SH-SY5Y (cell line): ENCODE measurements around the gene POU2AF1.

Experiments
- GATA2 ChIP-seq: IDR thresholded peaks from 2 replicates; pipeline ENCODE4 v1.6.1; 2011; ENCODE audit warnings: mild to moderate bottlenecking, low read depth, low read length
- GATA3 ChIP-seq: IDR thresholded peaks from 2 replicates; pipeline ENCODE4 v1.6.1; 2011; ENCODE audit warnings: low read depth, mild to moderate bottlenecking, low read length, moderate library complexity

POU2AF1 gene

DNA sequence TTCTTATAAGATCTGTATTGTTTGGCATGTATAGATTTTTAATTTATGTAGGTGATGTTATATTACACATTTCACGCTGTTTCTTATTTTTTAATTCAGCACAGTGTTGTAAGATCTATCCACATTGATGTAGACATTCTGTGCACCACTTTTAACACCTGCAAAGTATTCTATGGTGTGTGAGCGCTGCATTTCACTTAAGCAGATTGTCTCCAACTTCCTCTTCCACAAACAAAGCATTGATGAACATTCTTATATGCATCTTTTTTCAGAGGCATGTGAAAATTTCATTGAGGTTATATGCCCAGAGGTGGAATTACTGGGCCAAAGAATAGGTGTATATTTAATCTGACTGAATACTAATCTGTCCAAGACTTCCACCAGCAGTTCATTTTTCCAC is 3.4 kb upstream of the POU2AF1 start:
- TF ChIP-seq GATA2 (no peak), GATA3 (no peak)

DNA sequence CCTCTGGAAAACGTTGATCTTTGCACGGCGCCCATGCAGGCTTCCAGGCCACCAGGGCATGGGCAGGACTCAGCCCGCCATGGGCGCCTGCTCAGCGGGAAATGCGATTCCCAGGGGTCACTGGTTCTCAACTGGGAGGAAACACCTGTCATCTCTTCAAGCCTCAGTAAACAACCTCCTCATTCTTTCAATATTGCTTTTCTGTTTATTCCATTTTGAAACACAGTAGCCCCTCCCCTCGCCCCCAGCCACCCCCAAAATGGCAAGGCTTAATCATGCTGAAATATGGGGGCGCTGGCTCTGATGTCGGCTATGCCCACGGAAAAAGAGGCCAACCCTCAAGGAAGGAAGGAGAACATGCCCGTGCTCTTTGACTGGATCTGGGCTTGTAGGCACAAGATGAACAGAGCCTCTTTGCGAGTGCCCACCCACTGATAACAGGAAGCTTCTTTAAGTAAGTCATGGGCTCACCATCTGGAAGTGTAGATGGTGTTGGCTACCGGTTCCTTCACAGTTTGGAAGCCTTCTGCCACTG is 594 bp upstream of the POU2AF1 start:
- no peak for TF ChIP-seq GATA3
- TF ChIP-seq GATA2: no peak

DNA sequence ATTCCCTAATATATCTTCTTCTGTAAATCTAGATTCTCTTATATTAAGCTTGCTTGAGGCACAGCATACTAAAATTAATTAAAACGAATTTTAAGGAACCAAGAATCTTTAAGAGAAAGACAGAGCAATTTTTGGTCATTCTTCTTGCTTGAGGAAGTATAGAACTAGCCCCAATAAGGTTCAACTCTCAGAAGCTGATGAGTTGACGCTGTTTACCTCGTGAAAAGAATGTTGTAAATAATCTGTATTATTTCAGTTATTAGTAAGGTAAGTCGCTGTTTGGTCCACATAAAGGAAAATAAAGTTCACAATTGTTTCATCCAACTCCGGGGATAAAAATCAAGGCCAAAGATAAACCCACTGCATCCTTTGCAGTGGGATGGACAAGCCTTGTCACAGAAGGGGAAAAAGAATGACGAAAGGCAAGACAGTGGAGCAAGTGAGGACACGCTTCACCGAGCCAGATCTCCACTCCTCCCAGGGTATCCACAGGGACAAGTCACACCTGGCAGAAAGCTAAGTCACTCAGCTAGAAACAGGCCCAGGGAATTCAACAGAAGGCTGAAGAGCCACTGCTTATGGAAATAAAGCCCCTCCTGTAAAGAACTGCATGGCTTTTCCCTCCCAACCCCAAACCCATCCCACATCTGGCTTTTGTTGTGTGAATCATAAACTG is 752 bp downstream of the POU2AF1 start:
- no peak for TF ChIP-seq GATA3
- TF ChIP-seq GATA2: no peak

DNA sequence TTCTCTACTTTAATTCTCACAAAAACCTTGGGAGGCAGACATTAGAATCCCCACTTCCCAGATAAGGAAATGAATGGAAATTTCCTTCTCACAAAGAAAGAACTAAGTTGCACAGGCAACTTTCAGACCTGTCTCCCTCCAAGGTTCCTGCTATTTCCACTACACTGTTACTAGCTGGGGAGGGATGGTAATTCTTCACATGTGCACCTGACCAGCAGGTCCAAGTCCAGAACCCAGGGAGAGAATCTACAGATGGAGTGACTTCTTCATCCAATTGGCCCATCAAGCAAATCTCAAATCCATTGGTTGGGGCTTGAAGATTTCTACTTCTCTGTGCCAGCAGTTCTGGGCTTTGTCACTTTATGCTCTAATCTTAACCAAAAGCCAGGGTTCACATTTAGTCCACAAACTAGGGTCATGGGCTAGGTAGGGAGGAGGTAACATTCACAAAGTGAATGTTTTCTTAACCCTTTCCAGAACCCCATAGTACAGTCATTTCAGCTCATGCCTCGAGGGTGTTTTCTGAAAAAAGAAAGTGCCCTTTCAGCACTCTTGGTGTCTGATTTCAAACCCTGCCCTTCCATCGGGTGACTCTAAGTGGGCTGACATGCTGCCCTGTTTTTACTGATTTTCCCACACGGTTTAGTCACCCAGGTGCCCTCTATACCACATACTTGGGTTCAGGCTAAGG is 2.7 kb downstream of the POU2AF1 start:
- no peak for TF ChIP-seq GATA2
- TF ChIP-seq GATA3: no peak

DNA sequence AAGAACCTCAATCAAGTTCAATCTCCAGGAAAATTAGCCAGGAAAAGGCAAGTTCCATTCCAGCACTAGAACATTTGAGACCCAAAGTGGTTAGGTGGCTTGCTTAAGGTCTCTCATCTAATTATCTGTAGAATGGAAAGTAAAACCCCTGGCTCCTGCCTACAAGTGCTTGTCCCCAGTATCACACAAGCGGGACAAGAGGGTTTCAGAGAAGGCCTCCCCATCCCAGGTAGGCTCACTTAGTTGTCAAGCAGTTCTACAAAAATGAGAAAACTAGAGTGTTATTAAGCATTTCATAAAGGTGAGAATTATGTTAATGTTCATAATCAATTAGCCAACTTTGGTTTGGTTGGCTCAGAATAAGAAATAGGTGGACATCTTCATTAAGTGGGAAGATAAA is 5.5 kb downstream of the POU2AF1 start:
- TF ChIP-seq GATA2 (no peak), GATA3 (no peak)

DNA sequence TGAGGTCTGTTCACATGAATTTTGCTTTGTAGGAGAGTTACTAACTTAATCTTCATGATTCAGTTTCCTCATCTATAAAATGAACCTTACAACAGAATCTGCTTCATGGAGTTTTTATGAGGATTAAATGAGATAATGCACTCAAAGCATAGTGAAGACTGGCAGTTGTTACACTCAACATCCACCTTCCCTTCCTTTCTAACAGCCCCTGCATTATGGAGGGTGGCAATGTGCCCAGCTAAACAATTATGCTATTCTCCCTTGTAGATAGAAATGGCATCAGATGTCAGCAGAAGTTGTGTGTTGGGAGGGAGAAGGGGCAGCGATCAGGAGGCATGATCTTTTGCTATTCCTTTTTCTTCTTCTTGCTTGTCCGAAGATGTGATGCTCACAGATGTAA is 6.5 kb downstream of the POU2AF1 start:
- TF ChIP-seq GATA3 (no peak), GATA2 (no peak)

DNA sequence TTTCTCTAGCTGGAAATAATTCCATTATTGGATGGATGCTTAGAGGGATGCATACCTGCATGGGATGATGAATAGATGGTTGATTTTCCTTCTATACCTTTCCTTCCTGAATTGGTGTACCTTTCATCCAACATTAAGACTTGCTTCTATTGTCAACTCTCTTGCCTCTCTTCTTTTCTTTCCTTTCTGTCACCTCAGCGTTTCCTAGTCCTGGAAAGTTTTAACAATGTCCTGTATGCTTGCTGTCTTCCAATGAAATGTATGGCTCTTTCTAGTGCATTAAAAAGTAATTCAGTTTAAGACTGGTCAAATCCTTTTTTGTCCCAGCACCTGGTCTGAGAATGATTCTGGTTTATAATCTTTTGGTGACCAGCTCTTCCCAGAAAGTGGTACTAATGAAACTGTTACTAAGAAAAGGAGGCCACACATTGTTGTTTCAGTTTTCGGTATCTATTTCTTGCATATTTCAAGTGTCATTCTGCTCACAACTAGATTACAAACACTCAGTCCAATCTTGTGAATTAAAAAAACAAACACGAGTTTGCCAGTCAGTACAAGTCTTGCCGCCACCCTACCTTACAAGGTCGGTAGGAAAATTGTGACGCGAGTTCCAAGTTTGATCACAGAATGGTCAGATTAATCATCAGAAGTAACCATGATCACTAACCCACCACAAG is 8.0 kb downstream of the POU2AF1 start:
- TF ChIP-seq GATA2 (no peak), GATA3 (no peak)

DNA sequence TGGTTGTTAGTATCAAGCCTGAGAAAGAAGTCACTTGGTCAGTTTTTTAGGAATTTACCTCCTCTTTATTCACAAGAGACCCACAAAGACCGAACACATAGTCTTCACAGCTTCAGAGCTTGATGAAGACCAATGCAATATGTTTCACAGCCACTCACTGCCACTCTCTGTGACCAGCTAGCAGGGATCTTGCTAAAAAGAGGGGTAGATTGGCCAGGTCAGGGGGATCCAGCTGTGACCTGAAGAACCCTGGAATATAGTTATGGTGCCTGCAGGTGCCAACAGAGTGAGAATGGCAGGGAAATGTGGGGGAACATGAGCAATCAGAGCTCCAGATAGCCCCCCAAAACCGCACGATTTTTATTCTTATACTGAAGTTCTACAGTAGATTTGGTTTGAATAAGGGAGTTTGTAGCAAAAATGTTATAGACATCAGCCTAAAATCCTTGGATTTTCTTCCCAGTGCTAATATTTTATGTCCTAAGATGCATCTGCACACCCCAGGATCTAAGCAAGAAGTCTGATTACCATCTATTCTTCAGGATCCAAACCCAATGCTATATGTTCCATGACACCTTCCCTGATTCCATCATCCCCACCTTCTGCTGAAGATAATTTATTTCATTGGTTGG is 8.7 kb downstream of the POU2AF1 start:
- TF ChIP-seq GATA2 (no peak), GATA3 (no peak)

DNA sequence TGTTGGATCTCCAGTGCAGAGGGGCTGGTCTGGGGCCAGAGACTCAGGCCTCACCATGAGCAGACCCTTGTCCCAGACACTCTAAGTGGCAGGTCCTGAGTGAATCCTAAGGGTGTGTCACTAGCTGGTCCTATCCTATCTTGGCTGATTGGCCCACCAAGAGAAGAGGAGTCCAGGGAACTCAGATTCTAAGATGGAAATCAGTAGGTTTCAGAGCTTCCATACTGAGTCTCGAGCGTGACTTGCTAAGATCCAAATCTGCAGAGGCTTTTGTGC is 10.9 kb downstream of the POU2AF1 start:
- TF ChIP-seq GATA3 (no peak), GATA2 (no peak)

DNA sequence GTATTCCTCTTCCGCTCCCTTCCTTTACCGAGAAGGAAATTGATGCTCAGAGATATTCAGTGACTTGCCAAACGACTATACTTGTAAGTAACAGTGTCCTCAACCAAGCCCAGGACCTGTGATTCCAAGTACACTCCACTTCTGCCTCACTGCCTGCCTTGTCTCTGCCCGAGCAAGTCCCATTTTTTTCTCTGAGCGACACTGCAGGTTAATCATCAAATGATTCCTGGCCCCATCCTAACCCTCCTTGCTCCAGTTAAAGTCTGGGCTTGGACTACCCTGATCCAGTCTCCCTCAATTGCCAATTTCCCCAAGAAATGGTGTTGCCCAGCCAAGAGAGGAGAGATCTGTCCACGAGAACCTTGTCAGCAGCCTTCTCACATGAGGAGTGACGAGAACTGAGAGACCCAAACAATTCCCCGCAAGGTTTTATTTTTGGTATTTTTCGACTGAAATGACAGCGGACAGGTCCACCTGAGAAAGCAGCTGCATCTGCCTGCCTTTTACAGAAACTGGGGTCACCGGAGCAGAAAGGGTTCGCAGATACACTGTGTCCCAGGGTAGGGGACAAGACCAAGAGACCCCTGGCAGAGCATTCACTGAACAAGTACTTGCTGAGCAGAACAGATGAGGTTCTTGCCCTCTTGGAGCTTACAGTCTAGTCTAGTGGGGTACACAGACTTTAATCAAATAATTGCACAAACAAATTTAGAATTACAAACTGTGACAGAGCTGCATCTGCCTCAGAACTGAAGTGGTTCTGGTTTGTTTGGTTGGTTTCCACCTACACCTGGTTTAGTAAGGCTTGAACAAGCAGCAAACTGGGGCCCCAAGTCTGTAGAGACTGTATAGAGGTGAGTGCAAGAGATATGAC is 11.4 kb downstream of the POU2AF1 start:
- TF ChIP-seq GATA3 (no peak), GATA2 (no peak)

DNA sequence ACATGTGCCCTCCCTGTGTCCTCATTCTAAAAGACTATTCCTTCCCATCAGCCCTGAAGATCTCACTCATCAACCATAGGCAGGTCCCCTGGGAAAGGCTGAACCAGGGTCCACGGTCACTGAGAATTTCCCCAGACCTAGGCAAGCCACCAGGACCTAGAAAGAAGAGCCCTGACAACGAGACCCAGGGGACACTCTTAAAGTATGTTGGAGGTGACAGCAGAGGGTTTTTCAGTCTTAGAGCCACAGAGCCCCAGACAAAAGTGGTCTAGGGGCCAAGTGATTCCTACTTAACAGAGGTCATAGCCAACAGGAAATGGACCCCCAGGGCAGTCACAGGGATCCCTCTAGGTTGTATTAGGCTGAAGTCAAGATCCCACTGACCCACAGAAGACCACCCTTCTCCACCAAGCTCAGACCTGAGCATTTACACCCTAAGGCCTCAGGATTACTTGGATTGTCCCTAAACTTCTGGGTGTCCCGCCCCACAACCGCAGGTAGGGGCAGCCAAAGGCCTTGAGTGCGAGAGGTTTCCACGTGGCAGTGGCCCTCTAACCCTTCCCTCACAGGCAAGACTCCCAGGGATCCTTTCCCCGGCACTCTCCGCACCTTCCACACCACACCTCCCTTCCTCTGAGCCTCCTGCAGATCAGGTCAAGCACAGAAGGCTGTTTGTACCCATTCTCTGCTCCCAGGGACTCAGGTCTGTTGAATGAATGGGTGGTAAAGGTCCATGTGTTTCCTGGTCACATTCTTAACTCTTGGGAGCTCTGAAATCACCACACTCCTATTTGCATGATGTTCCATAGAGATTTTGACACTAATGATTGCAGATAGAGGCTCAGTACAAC is 12.3 kb downstream of the POU2AF1 start:
- TF ChIP-seq GATA3 (no peak), GATA2 (no peak)

DNA sequence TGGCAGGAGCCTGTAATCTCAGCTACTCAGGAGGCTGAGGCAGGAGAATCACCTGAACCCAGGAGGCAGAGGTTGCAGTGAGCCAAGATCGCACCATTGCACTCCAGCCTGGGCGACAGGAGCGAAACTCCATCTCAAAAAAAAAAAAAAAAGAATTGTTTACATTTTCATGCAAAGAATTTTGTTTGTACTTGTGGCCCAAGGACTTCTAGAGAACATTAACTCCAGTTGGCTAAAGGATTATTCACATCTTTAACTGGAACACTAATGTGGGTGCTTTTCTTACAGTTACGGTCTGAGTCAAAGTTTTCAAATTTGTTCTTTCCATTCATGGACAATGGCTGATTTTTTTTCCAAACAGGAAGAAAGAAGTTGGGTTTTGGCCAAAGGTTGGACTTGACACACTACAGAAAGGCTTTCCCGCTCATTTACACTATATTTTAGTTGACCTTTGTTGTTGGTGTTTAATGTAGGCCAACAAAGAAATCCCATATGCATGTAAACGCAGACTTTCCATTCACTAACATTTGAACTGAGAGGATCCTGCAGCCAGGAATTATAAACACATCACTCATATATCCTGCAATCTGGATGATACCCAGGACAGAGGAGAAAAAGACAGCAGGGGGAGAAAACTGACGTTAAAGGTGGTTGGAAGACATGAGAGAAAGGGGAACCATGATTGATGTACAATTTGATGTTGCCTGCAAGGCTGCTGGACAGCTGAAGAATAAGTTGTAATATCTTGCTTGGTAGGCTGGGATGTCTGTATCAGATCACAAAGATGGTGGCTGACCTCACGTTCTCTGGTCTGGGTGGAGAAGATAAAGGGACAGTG is 13.1 kb downstream of the POU2AF1 start:
- no peak for TF ChIP-seq GATA3
- no peak for TF ChIP-seq GATA2

DNA sequence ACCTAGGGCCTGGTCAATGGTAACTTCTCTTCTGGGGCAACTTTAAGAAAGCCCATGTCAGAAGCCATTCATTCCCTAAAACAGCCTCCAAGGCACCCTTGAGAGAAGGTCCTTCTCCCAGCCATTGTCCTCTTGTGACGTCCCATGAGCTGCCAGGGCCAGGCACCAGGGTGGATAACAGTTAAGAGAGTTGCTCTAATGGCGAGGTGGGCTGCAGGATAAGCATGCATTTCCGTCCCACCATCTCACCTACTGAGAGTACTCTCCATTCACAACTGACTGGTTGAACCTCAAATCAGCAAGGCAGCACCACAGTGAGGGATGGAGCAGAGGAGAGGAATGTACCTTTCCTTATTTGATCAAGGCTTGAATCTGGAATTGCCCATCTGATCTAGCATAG is 14.6 kb downstream of the POU2AF1 start:
- TF ChIP-seq GATA3 (no peak), GATA2 (no peak)
